NK-92 (cell line): ENCODE measurements around the gene ZNF718.
"Not testable (repeated sequence)": the region's sequence is repeated elsewhere in the genome, so short reads cannot be mapped to it uniquely, and the experiment has no call there.

ENCODE experiments used
- DNase-seq: peaks from one replicate; lab custom pipeline; 2025; ENCODE audit not compliant: unreplicated experiment; lab: John Stamatoyannopoulos, UW

ZNF718 gene

DNA sequence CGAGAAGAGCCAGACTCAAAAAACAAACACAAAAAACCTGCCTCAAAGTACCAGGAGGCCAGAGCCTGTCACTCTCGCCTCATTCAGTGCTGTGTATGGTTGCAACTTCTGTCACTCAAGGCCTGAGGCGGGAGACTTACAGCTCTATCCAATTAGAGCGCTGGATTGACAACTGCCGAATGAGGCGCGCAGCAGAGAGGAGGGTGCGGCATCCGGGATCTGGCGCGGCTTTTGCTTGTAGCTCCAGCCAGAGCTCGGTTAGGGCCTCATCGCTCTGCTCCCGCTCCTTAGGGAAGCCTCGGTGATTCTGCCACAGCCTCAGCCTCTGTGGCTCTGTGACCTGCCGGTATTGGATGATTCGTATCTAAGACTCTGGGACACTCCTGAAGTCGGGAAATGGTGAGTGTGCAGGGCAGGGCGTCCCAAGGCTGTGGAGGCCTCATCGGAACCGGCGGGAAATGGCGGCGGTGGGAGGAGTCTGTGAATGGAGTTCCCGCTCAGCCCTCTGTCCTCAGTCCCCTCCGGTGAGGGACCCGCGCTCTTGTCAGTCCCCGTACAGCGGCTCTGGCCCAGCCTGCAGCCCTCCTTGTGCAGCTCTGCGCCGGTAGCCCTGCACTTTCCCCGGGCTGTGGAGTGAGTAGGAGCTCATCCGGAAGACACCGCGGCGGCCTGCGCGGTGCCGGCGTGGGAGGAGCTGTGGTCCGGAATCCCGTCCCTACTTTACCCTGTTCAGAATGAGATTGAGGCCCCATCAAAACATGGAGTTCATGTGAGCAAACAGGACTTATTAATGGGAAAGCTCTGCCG, at the start of gene ZNF718:
Gene ZNF718 (plus strand): TSS at position 227 of the 807 bp plus-strand sequence. CDS start 170 bp downstream, at position 397.
- peak; percentile 35 for DNase-seq

DNA sequence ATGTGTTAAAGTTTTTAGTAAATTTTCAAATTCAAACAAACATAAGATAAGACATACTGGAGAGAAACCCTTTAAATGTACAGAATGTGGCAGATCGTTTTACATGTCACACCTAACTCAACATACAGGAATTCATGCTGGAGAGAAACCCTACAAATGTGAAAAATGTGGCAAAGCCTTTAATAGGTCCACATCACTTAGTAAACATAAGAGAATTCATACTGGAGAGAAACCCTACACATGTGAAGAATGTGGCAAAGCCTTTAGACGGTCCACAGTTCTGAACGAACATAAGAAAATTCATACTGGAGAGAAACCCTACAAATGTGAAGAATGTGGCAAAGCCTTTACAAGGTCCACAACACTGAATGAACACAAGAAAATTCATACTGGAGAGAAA, 38.4 kb upstream of the ZNF718 start:
- no peak for DNase-seq

DNA sequence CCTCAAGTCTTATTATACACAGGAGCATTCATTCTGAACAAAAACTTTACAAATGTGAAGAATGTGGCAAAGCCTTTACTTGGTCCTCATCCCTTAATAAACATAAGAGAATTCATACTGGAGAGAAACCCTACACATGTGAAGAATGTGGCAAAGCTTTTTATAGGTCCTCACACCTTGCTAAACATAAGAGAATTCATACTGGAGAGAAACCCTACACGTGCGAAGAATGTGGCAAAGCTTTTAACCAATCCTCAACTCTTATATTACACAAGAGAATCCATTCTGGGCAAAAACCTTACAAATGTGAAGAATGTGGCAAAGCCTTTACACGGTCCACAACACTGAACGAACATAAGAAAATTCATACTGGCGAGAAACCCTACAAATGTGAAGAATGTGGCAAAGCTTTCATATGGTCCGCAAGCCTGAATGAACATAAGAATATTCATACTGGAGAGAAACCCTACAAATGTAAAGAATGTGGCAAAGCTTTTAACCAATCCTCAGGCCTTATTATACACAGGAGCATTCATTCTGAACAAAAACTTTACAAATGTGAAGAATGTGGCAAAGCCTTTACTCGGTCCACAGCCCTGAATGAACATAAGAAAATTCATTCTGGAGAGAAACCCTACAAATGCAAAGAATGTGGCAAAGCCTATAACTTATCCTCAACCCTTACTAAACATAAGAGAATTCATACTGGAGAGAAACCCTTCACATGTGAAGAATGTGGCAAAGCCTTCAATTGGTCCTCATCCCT, 37.6 kb upstream of the ZNF718 start:
- not testable (repeated sequence) for DNase-seq

DNA sequence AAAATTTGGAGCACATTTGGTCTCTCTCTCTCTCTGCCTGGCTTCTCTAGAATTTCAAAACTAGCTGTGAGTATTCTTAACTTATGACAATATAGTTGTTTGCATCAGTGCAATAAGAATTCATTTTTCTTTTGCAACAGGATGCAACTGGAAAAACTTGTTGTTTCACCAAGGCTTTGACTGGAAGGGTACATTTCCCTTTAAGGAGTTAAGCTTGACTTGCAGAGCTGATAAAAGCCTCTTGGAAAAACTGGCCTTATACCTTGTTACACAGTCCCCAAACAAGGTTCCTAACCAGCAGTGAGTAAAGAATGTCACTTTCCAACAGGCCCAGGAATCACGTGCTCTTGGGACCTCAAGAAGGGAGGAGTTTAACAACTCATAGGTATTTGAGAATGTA, 25.9 kb upstream of the ZNF718 start:
- no peak for DNase-seq

DNA sequence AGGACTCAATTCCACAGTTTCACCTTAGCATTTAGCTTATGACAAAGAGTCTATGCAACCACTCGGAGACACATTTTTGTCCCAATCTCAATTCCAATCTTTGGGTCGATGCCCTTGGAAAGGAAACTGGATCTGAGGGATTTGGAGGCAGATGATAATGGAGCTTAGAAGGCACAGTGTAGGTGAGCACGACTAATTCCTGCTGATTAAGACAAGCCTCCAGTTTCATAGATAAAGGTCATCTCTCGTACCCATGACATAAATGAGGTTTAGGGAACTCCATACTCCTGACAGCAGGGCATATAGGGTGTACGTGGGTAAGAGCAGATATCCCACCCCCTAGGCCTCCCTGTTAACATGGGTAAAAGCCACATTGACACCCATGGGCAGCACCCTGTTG, 24.4 kb upstream of the ZNF718 start:
- no peak for DNase-seq

DNA sequence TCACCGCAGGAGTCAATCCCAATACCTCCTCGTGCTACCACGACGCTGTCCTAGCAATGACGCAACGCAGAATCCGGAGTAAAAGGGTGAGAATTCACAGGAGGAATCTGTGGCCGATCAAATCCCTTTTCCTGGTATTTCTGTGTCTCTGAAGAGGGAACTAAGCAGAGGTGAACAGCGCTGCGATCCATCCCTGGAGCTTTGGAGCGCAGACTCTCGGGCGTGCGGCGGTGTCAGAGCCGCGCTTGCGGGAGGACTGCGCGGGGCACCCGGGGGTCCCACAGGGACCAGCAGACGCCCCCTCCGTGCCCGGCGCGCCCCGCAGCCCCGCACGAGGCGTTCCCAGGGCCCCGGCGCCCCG, 17.2 kb upstream of the ZNF718 start:
- no peak for DNase-seq

DNA sequence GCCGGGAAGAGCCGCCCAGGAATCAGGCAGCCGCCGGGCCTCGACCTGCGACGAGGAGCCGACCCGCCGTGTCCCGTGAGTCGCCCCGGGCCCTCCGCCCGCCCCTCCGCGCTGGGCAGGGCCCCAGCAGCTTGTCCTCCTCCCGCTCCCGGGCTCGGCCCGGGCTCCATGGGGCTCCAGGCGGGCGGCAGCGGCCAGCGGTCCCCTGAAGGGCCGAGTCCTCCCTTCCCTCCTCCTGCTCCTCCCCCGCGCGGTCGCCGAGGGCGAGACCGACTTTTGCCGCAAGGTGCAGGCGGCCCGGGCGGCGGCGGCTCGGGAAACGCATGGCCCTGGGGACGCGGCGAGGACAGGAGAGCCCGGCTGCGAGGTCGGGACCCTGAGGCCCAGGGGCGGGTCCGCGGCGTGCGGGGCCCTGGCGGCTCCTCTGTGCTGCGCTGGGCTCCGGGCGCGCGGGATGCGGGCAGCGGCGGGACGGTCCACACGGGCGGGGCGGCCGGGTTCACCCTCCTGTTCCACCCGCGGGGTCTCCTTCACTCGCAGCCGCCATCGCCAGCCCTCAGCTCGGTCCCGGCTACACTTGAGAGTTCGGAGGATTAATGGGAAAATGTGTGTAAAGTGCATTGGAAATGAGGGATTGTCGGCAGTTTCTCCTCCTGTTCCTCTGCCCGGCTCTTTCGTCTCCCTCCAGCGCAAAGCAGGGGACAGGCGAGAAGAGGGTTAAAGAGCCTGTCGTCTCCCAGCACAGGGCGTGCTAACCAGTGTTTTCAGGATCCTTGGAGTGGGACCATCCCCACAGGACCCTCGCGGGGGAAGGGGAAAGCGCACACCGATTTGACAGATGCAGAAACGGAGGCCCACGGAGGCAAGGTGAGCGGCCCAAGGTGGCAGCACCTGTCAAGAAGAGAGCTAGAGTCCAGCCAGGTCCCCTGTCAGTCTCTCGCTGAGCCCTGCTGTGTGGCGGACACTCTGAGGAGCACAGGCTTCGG, 16.6 kb upstream of the ZNF718 start:
- DNase-seq: no peak

DNA sequence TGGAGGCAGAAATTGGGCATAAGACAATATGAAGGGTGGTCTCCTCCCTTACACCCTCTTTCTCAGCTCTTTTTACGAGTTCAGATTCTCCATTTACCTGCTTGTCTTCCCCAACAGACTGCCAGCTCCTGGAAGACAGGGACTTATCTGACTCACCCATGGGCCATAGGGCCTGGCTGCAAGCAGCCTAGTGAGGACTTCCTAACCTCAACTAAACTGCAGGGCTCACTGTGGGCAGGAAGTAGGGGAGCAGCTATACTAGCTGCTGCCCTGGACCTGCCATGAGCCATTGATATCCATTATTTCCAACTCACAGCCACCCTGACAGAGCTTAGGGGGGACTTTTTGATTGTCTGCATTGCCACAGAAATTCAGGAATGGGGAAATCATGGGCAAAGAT, 11.5 kb upstream of the ZNF718 start:
- no peak for DNase-seq

DNA sequence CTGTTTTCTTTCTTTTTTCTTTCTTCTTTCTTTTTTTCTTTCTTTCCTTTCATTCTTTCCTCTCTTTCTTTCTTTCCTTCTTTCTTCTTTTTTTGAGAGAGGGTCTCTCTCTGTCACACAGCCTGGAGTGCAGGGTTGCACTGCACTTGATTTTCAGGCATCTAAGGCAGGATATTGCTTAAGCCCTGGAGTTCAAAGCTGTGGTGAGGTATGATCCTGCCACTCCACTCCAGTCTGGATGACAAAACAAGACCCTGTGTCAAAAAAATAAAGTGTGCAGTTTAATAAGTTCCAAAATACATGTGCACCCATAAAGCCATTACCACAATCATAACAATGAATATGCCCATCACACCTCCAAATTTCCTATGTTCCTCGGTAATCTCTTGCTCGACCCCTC, 10.6 kb upstream of the ZNF718 start:
- no peak for DNase-seq

DNA sequence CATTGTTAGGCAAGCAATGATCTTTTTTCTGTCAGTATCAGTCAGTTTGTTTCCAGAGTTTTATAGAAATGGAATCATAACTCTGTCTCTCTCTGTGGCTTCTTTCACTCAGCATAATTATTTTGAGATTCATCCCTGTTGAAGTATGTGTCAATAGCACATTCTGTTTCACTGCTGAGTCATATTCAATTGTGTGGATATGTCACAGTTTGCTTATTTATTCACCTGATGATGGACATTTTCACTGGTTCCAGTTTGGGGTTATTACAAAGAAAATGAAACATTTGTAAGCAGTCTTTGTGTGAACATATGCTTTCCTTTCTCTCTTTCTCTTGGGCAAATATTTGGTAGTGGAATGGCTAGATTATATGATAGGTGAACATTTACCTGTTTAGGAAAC, 10.2 kb upstream of the ZNF718 start:
- DNase-seq: no peak

DNA sequence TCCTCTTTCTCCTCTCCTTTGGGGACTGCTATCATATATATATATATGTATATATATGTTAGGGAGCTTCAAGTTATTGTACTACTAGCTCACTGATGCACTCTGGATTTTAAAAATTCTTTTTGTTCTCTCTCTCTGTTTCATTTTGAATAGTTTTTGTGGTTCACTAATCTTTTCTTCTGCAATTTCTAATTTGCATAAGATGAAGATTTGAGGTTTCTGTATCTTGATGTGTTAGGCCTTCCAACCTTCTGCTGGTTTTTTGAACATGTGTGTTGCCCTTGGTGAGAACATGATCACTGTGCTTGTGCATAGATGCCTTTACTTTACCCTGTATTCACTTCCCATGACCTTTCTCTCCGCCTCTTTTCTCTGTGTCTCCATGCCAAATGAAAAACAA, 7.8 kb upstream of the ZNF718 start:
- no peak for DNase-seq

DNA sequence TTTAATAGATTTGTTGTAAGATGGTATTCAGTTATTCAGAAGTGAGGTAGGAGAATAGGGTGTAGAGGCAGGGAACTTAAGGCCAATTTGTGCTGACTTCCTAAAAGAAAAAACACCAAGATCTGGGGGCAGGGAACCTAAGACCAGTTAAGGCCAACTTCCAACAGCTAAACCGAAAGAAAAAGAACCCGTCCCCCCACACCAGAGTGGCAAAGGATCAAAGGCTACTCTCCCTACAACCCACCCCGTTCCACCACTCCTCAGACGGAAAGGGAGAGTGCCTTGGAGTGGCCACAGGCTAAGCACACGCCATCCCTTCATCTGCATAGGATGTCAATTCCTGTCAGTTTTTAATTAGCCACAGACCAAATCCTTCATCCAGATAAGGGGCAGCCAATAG, 3.7 kb upstream of the ZNF718 start:
- DNase-seq: no peak

DNA sequence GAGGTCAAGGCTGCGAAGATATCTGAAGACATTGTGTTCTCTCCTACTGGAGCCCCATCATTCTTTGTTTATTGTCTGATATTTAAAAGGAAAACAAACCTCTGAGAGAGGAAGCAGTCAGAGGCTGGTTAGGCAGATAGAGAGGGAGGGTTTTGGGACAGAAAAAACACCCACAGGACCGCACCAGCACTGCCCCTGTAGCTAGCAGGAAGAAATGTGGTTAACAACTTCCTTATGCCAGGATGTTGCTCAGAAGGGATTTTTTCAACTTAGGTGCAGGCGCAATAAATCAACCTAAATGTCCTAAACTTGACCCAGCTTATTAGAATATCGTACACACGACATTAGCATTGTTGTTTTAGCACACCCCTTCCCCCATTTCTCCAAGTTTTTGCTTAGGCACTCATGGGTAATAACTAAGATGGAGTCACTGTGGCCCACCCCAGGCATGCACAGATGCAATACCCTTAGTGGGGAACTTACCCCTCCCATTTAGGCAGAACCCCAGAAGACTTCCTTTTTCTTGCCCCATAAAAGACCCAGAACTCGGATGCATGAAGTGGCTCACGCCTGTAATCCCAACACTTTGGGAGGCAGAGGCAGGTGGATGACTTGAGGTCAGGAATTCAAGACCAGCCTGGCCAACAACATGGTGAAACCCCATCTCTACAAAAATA, 2.8 kb upstream of the ZNF718 start:
- no peak for DNase-seq

DNA sequence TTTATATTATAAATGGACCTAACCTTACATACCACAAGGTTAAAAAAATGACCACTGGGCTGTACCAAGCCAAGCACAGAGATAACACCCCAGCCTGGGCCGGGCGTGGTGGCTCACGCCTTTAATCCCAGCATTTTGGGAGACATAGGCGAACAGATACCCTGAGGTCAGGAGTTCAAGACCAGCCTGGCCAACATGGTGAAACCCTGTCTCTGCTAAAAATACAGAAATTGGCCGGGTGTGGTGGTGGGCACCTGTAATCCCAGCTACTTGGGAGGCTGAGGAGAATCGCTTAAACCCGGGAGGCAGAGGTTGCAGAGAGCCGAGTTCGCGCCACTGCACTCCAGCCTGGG, 403 bp upstream of the ZNF718 start:
- DNase-seq: not testable (repeated sequence)

DNA sequence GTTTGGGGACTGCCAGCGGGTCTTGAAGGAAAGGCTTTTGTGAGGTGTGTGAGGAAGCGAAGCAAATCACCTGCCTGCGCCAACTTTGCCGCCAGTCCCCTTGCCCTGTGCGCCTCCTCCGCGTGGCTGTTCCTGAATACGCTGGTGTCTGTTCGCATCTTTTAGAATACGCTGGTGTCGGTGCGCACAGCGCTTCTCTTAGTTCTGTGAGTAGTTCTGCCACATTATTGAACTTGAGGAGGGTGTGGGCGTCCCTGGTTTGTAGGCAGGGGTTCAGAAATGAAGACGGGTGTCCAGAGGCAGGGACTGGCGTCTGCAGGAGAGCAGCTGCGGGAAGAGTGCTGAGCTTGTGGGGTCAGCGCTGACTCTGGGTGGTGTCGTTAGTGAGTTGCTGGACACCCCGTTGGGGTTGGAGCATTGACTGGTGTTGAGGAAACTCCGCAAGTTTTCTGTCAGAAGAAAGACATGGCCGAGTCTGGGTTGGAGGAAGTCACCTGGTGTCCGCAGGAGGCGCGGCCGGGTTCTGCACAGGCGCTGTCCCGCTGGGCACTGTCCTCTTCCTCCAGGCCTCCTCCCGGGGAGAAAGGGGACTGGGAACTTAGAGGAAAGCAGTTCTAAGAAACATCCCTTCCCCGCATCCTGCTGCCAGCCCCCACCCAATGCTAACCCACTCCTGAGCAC, 930 bp downstream of the ZNF718 start:
- no peak for DNase-seq

DNA sequence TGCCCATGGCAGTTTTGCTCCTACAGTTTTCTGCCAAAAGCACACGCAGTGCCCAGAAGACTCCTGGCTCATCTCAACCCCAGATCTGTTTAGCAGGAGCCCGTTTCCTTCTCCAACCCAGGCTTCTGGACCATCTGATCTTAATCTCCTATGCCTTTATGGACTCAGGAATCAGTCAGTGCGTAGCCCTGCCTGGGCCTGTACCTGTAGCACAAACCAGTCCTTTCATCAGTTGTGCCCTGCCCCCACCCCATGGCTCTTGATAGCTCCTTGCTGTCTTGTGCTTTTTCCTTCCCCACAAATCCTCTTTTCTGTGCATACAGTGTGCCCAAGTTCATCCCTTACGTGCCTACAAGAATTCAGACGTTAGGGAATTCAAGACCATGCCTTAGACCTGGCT, 1.5 kb downstream of the ZNF718 start:
- DNase-seq: no peak

DNA sequence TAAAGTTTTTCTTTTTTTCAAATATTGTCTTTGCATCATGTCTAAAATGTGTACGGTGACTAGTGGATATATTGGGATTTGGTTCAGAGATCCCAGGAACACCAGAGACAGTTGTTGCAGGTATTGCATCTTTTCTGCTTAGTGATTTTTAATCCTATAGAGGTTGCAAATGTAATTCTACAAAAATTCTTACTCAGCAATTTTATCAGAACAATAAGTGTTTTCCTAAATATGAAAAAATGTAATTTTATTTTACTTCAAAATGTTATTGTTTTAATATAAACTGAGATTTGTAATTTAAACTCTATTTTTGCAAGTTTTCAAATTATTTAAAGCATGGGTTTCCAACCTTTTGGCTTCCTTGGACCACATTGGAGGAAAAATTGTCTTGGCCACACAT, 8.2 kb downstream of the ZNF718 start:
- no peak for DNase-seq

DNA sequence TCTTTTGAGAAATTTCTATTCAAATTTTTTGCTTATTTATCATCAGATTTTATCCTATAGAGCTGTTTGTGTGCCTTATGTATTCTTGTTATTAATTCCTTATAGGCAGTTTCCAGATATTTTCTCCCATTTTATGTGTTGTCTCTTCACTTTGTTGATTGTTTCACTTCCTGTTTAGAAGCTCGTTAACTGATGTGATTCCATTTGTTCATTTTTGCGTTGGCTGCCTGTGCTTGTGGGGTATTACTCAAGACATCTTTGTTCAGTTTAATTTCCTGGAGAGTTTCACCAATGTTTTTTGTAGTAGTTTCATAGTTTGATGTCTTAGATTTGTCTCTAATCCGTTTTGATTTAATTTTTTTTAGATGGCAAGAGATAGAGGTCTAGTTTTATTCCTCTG, 14.6 kb downstream of the ZNF718 start:
- no peak for DNase-seq

DNA sequence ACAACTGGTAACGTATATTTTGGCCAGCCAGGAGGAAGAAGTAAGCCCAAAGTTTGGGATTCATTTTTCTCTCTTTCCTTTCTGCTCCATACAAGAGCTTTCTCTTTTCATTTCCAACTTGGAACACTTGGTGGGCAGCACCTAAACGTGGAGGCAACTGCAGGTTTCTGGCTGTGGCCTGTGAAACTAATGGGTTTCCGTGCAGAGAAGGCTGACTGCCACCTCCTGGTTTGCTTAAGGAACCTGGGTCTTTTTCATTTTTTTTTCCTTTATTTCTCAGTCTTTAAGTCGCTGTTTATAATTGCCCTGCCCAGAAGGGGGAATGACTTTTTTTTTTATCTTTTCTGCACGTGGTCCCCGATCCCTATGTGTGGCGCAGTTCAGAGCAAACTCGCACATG, 15.4 kb downstream of the ZNF718 start:
- no peak for DNase-seq

DNA sequence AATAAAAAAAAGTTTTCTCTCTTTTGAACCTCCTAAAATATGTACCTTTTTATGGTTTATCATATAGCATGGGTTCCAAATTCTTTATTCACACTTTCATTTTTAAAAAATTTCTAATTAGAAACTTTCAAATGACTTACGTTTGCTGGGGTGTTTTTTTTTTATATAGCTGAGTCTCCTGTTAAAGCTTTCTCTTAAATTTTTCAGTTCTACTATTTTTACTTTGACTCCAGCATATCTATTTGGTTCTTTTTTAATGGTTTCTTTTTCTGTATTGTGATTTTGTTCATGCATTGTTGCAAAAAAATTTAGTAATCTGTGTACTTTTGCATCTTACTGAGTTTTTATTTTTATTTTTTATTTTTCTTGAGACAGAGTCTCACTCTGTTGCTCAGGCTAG, 22.3 kb downstream of the ZNF718 start:
- no peak for DNase-seq
